SW480 (cell line): ENCODE results near the gene SPAAR.
"Not testable (repeated sequence)": the region's sequence is repeated elsewhere in the genome, so short reads cannot be mapped to it uniquely, and the experiment has no call there.

Source experiments
- DNase-seq: peaks from one replicate; pipeline ENCODE4 v3.0.0-alpha.2; 2016; ENCODE audit warnings: low spot score

The SPAAR gene

DNA sequence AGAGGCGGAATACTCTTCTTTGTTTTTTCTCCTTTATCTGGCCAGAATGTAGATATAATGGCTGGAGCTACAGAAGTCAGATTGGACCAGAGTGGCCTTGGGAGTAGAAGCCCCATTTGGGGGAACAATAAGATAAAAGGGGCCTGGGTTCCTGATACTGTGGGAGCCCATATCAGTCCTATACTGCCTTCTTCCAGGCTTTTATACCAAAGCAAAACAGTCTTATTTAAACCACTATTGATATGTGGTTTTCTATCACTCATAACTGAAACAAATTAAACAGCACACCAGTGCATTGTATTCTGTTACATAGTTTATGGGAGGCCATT is 14.3 kb downstream of the SPAAR start:
- no peak for DNase-seq

DNA sequence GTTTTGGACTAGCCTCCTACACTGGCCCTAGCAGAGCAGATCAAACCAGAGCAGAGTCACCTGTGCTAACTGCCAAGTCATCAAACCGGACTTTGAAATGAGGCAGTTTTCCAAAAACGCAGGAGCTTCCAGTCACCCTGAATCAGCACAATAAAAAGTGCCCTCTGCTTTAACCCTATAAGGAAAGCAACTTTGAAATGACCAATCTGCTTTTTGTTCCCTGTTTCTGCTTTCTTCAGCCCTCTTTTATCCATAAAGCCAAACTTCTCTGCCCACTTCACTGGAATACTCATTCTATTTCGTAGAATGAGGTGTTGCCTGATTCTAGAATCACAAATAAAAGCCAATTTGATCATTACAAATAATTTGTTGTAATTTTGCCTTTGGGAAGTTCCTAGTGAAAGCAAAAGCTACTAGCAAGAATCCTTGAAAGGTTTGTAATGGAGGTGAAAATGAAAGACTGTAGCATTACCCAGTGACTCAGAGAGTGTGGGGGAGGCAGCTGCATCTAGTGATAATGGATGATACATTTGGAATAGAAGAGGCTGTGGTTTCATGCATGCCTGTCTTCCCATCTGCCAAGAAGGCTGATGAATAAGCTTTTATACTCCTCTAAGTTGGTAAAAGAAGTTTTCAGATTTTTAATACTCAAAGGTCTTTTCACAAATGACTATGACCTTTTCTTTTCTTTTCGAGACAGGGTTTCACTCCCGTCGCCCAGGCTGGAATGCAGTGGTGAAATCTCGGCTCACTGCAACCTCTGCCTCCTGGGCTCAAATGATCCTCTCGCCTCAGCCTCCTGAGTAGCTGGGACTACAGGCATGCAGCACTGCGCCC is 14.9 kb downstream of the SPAAR start:
- peak; percentile 82 for DNase-seq

DNA sequence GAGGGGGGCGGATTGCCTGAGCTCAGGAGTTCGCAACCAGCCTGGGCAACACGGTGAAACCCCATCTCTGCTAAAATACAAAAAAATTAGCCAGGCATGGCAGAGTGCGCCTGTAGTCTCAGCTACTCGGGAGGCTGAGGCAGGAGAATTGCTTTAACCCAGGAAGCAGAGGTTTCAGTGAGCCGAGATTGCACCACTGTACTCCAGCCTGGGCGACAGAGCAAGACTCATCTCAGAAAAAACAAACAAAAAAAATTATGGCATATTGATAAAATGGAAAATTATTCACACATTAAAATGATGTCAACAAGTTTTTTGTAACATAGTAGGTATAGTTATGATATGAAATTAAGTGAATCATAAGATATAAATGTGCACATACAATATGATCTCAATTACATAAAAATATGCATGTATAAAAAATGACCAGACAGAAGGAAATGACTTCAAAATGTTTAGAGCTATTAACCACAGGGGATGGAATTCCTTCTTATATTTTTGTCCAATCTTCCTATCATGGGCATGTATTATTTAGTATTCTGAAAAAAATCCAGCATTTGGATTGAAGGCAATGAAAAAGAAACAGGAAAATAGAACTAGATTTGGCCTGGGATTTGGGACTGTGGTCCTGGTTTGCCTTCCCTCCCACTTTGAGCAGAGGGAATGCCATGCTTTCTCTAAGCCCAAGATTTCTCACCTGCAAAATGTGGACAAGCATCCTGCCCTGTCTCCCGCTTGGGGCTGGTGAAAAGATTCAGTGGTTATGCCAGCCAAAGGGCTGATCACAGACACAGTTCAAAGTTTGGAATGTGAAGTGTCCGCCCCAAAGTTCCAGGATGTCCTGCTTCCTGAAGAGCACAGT is 19.5 kb downstream of the SPAAR start:
- DNase-seq: no peak

DNA sequence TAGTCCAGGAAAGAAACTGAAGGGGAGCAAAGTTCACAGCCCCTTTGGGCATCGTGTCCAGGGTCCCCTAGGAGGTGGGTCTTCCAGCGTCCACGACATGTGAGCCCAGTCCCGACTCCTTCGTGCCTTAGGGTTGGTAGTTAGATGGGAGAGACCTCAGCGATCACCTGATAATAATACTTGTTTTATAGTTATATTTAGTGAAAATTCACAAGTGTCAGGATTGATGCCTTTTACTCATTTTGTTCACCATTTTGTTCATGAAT is 20.1 kb downstream of the SPAAR start:
- no peak for DNase-seq

DNA sequence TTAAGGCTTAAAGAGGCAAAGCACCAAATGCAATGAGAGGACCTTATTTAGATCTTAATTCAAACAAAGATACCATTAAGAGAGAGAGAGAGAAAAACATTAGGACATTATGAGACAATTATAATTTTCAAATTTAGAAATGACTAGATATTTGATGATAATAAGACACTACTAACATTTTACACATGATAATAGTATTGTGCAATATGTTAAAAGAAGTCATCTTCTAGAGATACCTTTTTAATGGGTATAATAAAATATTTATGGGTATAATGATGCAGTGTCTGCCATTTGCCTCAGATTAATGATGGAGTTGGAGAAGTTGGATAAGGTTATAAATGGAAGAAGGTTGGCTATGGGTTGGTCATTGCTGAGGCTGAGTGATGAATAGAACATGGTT is 21.2 kb downstream of the SPAAR start:
- DNase-seq: no peak

DNA sequence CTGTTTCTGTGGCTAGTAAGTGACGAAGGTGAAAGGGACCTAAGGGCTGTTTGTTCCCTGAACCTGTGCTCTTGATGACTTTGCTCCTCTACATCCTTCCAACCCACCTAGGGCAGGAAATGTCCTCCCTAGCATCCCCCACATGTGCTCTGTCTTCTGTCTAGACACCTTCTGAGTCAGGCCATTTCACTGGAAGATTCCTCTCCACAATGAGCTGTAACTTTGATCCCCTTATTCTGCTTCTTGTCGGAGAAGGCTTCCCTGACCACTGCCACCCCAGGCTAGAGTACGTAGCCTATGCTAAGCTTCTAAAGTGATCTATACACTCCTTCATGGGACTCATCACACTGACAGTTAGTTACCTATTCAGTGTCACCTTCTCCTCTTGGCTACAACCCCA is 21.7 kb downstream of the SPAAR start:
- no peak for DNase-seq

DNA sequence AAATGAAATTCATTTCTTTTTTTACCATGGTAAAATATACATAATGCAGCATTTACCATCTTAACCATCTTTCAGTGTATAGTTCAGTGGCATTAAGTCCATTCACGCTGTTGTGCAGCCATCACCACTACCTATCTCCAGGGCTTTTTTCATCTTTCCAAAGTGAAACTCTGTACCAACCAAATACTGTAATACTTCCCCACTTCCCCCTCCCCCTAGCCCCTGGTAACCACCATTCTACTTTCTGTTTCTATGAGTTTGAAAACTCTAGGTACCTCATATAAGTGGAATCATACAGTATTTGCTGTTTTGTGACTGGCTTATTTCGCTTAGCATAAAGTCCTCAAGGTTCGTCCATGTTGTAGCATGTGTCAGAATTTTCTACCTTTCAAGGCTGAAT is 23.4 kb downstream of the SPAAR start:
- no peak for DNase-seq

DNA sequence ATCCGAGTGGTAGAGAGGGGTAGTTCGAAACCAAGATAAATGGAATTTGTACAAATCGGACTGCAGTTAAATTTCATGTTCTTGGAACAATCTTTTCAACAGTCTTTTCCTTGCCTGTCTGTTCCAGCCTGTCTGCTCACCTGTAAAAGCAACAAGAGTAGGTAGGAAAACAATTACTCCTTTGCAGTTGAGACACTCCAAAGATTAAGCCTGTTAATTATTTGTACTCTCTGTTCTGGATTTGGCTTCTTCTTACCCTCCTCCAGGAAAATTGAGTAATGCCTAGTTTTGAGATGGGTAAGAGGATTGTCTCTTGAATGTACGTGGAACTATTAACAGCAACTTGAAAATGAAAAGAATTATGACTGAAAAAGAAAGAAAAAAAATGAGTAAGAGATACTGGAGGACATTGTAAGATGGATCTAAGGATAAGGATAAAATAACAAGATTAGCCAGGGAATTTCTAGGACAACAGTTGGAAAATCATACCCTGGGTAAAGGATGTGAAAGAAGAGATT is 24.3 kb downstream of the SPAAR start:
- DNase-seq: no peak

DNA sequence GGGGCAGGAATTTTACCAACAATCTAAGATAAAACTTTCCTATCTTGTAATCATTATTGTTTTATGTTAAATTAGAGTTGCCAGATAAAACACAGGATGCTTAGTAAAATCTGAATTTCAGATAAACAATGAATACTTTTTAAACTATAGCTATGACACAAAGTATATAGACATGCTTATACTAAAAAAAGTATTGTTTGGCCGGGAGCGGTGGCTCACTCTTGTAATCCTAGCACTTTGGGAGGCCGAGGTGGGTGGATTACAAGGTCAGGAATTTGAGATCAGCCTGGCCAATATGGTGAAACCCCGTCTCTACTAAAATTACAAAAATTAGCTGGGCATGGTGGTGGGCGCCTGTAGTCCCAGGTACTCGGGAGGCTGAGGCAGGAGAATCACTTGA is 24.8 kb downstream of the SPAAR start:
- not testable (repeated sequence) for DNase-seq

DNA sequence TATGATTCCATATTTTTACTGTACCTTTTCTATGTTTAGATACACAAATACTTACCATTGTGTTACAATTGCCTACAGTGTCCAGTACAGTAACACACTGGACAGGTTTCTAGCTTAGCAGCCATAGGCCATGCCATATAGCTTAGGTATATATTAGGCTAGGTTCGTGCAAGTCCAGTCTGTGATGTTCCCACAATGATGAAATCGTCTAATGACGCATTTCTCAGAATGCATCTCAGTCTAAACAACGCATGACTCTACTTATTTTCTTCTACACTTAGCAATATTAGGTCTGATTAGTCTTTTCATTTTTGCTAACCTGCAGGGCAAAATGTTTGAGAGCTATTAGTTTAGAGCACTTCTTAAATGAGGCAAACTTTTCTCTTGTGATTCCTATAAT is 26.0 kb downstream of the SPAAR start:
- DNase-seq: no peak

DNA sequence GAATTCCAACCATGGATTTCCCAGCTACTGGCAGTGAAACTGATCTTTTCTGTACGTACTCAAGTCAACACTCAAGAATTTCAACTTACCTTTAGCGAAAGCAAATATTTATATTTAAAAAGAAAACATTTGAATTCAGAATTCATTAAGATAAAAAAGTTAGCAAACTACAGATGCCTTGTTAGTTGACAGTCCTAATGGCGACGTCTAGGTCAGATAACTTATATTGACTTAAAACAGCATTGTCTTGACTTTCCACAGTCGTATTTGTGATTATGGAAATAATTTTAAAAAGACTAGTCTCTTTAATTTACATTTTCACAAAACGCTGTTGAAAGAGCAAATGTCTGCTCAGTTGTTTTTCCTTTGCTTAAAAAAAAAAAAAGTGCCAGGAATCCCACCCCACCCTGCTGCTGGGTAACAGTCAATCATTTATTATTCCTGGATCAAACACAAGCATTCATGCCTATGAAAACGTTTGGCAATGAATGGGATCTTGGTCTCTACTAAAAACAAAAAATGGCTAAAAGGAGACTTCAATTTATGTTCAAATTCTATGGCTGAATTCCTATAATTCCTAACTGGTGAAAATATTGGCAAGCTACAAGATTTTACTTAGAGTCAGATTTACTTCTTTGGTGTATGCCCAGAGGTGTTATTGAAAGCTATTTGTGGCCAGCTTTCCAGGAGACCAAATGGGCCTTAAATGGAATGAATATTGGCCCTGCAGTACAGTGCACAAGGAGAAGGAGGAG is 26.6 kb downstream of the SPAAR start:
- no peak for DNase-seq

DNA sequence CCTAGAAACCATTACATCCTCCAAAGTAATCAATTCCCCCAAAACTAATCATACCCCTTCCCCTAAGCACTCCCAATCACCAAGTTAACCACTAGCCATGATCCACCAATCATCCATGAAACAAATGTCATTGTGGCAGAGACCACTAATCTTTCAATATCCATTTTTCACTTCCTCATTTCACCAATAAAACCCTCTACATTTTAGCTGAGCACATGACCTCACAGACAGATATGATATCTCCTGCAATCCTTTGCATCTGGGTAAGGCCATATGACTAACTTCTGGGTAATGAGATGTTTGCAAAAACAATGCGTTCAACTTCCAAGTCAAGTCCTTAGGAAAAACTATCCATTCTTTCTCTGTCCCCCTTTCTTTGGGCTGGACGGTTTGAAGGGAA is 27.9 kb downstream of the SPAAR start:
- DNase-seq: no peak

DNA sequence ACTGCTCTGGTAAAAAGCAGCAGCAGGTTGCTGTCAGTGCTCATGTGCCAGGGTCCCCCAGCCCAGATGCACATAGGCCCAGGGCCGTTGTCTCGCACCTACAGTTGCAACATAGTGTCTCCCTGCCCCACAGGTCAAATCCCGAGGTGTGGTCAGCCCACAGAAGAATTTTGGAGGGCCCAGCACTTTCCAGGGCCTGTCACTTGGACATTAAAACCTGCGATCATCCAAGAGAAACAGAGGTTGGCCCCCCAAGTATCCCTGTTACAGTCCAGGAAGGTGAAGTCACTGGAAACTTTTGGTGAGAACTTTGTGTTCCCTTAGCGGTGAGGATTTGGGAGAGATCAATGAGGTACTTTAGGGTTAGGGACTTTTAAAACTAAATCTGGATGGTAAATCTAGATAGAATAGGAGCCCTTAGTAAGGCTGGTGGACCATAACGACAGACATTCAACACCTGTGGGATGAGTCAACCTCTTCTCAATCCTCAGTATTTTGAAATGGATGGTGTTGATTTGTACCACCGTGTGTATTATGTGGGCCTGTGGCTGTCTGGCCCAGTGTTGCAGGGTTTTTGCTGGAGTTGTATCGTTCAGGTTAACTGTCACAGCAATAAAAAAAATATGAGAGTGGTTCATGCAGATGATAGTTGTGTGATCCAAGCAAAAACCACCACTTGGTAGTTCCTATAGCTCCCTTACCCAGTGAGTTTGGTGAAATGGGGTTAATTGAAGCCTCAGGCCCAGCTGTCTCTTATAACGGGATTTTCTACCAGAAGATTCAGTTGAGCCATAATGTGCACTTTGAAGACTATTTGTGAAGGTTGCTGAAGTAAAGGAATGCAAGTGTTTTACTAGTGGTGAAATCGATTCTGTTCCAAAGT is 29.4 kb downstream of the SPAAR start:
- no peak for DNase-seq

DNA sequence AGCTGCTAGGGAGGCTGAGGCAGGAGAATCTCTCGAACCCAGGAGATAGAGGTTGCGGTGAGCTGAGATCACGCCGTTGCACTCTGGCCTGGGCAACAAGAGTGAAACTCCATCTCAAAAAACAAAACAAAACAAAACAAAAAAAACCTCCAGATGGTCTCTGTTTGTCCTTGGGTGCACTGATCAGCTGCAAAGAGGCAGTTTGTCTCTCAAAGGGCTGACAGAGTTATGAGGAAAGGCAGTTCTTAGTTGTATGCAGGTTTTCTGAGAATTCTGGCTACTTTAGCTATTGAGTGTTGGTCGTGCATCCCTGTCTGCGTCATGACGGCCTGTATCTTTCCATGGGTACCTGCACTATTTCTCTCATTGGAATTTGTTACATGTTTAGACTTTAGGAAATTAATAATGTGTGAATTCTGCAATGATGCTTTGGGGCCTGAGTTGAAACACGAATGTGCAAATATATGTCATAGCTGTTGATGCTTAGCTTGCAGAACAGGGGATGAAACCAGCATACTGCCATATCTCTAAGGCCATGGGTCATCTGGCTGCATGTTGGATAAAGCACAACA is 30.5 kb downstream of the SPAAR start:
- no peak for DNase-seq

DNA sequence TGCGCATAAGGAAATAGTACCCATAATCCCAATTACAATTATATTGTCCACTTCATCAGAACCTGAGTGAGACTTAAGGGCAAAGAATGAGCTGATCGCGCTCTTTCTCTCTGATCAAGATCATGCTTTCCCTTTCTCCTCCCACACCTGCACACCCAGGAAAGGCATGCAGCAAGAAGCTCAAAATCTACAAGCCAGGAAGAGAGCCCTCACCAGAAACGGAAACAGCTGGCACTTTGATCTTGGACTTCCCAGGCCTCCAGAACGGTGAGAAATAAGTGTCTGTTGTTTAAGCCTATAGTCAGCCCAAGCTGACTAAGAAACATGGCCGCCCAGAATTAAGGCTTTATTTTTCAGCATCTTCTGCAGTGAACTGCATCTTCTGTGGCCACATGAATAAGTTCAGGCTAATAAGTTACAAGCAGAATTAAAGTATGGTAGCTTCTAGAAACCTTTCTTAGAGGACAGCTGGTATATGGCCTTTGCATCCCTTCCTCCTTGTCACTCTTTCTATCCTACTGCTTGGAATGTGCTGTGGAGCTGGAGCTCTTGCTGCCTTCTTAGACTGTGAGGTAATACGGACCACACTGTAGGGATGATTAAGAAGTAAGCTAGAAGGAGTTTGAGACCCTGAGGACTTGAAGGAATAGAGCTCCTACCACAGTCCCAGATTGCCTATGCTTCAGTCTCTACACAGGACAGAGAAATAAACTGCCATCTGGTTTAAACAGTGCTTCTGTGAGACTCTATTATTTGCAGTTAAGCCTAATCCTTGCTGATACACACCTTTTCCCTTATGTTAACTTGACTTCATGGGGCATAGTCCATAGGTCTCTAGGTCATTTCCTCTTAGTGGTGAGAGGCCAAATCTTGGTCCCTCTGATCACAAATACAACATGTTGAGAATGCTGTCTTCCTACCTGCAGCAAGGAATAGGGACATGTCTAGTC is 31.4 kb downstream of the SPAAR start:
- peak; percentile 74 for DNase-seq

DNA sequence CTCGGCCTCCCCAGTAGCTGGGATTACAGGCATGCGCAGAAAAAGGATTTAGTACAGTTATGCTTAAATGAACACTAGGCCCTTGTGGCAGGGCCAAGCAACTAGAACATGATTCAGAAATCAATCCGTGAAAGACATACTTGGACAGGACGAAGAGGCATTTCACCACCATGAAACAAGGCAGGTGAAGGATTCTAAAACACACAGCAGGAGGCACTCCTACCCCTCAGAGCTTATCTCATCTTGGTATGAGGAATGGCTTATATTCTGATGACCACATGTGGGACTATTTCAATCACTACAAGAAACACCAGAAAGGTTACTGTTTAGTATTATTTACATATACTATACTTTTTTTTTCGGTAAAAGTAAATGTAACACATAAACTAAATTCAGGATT is 33.0 kb downstream of the SPAAR start:
- DNase-seq: no peak

DNA sequence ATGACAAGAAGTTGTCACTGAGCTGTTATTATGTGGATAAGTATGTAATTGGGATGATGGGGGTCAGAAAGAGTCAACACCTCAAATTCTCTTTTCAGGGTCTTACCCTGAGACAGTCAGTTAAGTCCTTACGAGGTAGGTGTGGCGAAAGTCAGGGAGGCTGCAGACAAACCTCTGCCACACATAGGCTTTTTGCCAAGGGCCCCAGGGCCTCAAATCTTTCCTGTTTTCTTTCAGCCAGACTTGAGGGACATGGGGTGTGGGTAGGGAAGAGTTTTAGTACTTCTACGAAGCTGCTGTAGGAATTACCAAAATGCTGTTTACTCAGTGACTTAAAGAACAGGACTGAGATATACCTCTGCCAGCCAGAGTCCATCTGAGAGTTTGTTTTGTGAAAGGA is 34.9 kb downstream of the SPAAR start:
- DNase-seq: no peak

DNA sequence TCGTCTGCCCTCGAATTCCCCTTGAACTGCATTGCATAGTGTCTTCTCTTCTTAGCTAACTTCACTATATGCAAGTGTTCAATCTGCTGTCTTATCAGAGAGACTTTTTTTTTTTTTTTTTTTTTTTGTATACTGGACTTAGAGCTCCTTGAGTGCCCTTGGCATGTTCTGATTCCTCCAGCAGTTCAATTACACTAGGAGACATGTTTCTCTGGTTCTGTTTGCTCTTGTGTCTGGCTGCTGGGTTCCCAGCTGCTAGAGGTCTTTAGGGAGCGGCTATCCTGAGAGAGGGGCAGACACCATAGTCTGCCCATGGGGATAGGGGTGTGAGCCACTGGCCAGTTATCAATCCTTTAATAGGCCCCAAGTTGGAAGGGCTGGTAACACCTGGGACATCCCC is 35.6 kb downstream of the SPAAR start:
- DNase-seq: no peak

DNA sequence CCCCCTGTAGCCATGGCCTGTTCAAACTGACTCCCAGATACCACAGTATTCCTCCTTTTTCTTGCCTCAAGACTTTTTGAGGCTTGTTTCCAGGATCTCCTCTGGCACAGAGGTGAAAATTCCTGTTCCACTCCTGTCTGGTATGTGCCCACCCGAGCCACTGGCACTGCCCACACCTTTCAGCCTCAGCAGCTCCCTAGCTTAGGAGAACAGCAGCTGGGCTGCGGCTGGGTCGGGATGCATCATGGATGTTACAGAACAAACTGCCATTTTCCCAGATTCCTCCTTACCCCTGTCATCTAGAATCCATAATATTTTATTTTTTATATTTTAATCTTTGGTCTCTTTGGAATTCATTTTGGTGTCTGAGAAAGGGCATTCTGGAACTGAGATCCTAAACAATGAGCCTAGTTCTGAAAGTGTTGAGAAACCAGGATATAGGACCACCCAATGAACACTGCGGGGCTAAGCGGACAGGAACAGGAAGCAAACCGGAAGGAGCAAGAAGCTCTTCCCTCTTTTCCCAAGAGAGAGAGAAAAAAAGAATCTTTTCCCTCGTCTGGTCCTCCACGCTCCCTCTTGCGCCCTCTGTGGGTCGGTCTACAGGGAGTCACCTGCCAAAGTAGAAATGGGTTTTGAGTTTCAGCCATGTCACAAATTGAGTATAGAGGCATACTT is 36.2 kb downstream of the SPAAR start:
- DNase-seq: peak; percentile 52

DNA sequence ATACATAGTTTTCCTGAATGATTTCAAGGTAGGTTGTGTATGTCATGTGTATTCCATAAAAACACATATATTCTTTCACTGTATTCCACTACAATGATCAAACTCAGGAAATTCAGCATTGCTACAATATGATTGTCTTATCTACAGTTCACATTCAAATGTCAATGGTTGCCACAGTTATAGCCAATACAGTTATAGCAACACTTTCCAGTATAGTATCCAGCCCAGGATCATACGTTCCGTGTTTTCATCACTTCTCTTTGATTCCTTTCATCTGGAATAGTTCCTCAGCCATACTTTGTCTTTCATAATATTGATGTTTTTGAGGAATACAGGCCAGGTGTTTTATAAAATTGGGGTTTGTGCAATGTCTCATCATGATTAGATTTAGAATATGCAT is 39.2 kb downstream of the SPAAR start:
- no peak for DNase-seq
